Left ventricle myocardium inferior (tissue), 1 donor: ENCODE measurements around the gene LYPD6. TPM values are rescaled to one million over a fixed set of nuclear protein-coding genes. Genes with fewer than 3 reads are reported as not detected.

ENCODE experiments used
- DNase-seq: peaks from one replicate; pipeline ENCODE4 v3.0.0-alpha.2; 2020
- H3K27ac ChIP-seq: fragments of 200-600 bp; replicated peaks from 2 replicates; pipeline ENCODE4 v1.8.0; 2021
- H3K27me3 ChIP-seq: fragments of 200-600 bp; 2 replicates; pipeline ENCODE4 v1.8.0; 2021; ENCODE audit warnings: low read depth
- H3K36me3 ChIP-seq: fragments of 200-600 bp; 2 replicates; pipeline ENCODE4 v1.8.0; 2021
- H3K4me1 ChIP-seq: fragments of 200-600 bp; 2 replicates; pipeline ENCODE4 v1.8.0; 2021
- H3K4me3 ChIP-seq: fragments of 200-600 bp; 2 replicates; pipeline ENCODE4 v1.8.0; 2021; ENCODE audit warnings: mild to moderate bottlenecking, moderate library complexity
- H3K9me3 ChIP-seq: fragments of 200-600 bp; replicated peaks from 2 replicates; pipeline ENCODE4 v1.8.0; 2021
- intact Hi-C: fragments of 100-400 bp; cut with micrococcal nuclease; formaldehyde crosslinking; loops from one replicate; pipeline ENCODE4 v1.11.0; 2022
- total RNA-seq: library from RNA; stranded (reverse); fragmentation: NEBNext Ultra II Directional; extraction: Animal tissue kit (Norgen Biotek cat#: 25700); gene quantifications from one replicate; pipeline ENCODE4 v1.2.1, GENCODE V29; 2021
- TF ChIP-seq, protein P1 (sequence below): fragments of 200-600 bp; IDR thresholded peaks from 2 replicates; pipeline ENCODE4 v1.8.0; 2021; ENCODE audit warnings: antibody characterized with exemption, mild to moderate bottlenecking, borderline replicate concordance
- donor health status: DM: no; HTN: yes; CAD: no; lungs with severe emphysema.

The LYPD6 gene
- total RNA-seq, 1 donor from 2014 or later: 0.08 TPM

- no peaks in the 10 kb centered on the region for H3K4me1 ChIP-seq
- peaks cover 12% of the 10 kb centered on the region for H3K9me3 ChIP-seq
- no peaks in the 10 kb centered on the region for H3K36me3 ChIP-seq
- H3K4me3 ChIP-seq: no peak overlapping the region
- no peaks in the 10 kb centered on the region for H3K27me3 ChIP-seq
- H3K27ac ChIP-seq: no peak overlapping the region
- intact Hi-C loops: no loop called here
- TF ChIP-seq, protein P1, sequence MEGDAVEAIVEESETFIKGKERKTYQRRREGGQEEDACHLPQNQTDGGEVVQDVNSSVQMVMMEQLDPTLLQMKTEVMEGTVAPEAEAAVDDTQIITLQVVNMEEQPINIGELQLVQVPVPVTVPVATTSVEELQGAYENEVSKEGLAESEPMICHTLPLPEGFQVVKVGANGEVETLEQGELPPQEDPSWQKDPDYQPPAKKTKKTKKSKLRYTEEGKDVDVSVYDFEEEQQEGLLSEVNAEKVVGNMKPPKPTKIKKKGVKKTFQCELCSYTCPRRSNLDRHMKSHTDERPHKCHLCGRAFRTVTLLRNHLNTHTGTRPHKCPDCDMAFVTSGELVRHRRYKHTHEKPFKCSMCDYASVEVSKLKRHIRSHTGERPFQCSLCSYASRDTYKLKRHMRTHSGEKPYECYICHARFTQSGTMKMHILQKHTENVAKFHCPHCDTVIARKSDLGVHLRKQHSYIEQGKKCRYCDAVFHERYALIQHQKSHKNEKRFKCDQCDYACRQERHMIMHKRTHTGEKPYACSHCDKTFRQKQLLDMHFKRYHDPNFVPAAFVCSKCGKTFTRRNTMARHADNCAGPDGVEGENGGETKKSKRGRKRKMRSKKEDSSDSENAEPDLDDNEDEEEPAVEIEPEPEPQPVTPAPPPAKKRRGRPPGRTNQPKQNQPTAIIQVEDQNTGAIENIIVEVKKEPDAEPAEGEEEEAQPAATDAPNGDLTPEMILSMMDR: no peak
- no peak for DNase-seq
Measured at GRCh38 chr2:149400997-149401396, 70.6 kb downstream of the LYPD6 start.

GRCh38 chr2:149409506-149409905, 79.1 kb downstream of the LYPD6 start:
- peaks cover 4% of the 10 kb centered on the region for H3K9me3 ChIP-seq
- no peaks in the 10 kb centered on the region for H3K27me3 ChIP-seq
- no peak for DNase-seq
- intact Hi-C loops: no loop called here
- H3K4me1 ChIP-seq: no peaks in the 10 kb centered on the region
- H3K36me3 ChIP-seq: no peaks in the 10 kb centered on the region
- no peak overlapping the region for H3K4me3 ChIP-seq
- TF ChIP-seq, protein P1: no peak
- no peak overlapping the region for H3K27ac ChIP-seq

- no peak overlapping the region for H3K4me3 ChIP-seq
- H3K4me1 ChIP-seq: no peaks in the 10 kb centered on the region
- H3K9me3 ChIP-seq: peaks cover 4% of the 10 kb centered on the region
- no peak for DNase-seq
- H3K27ac ChIP-seq: no peak overlapping the region
- TF ChIP-seq, protein P1: no peak
- no peaks in the 10 kb centered on the region for H3K36me3 ChIP-seq
- intact Hi-C loops: no loop called here
- no peaks in the 10 kb centered on the region for H3K27me3 ChIP-seq
Measured at GRCh38 chr2:149410701-149411484, 80.5 kb downstream of the LYPD6 start.

GRCh38 chr2:149413487-149413886, 83.1 kb downstream of the LYPD6 start:
- intact Hi-C loops: no loop called here
- Histone ChIP-seq H3K27me3 (no peaks in the 10 kb centered on the region), H3K36me3 (no peaks in the 10 kb centered on the region), H3K9me3 (no peaks in the 10 kb centered on the region), H3K4me1 (no peaks in the 10 kb centered on the region), H3K27ac (no peak overlapping the region), H3K4me3 (no peak overlapping the region)
- DNase-seq: no peak
- TF ChIP-seq, protein P1: no peak

- Histone ChIP-seq H3K36me3 (no peaks in the 10 kb centered on the region), H3K4me1 (no peaks in the 10 kb centered on the region), H3K27me3 (no peaks in the 10 kb centered on the region), H3K4me3 (no peak overlapping the region), H3K9me3 (no peaks in the 10 kb centered on the region), H3K27ac (no peak overlapping the region)
- TF ChIP-seq, protein P1: no peak
- DNase-seq: no peak
- intact Hi-C loops: no loop called here
Measured at GRCh38 chr2:149415086-149415485, 84.7 kb downstream of the LYPD6 start.
